ENCODE data around the gene ZNF358.

ZNF358 gene

GRCh38 chr19:7480970-7481255 is 35.0 kb upstream of the ZNF358 start:
- TF ChIP-seq CTCF (IDR thresholded peaks at IDR 0.05; ENCODE audit: low read depth, low read length), result no peak
- H3K4me3 ChIP-seq (ENCODE audit: low read depth, low read length), result no peak overlapping the region

- H3K4me3 ChIP-seq (ENCODE audit: low read depth, low read length), result no peak overlapping the region
- no peak for TF ChIP-seq CTCF (IDR thresholded peaks at IDR 0.05; ENCODE audit: low read depth, low read length)
Observed at GRCh38 chr19:7482584-7483439, 33.1 kb upstream of the ZNF358 start.

- no peak overlapping the region for H3K4me3 ChIP-seq (ENCODE audit: low read depth, low read length)
- TF ChIP-seq CTCF (IDR thresholded peaks at IDR 0.05; ENCODE audit: low read depth, low read length), result no peak
Observed at GRCh38 chr19:7483720-7484201, 32.1 kb upstream of the ZNF358 start.

- TF ChIP-seq CTCF (IDR thresholded peaks at IDR 0.05; ENCODE audit: low read depth, low read length), result no peak
- no peak overlapping the region for H3K4me3 ChIP-seq (ENCODE audit: low read depth, low read length)
Observed at GRCh38 chr19:7486923-7487322, 29.0 kb upstream of the ZNF358 start.

GRCh38 chr19:7488736-7489353 is 27.1 kb upstream of the ZNF358 start, which contains the start of gene PEX11G:
TSS of gene PEX11G (minus strand) at chr19:7489035. CDS start at chr19:7489010, 25 bp downstream.
- no peak for TF ChIP-seq CTCF (IDR thresholded peaks at IDR 0.05; ENCODE audit: low read depth, low read length)
- peak within 1 kb of the TSS; percentile 59 for H3K4me3 ChIP-seq (ENCODE audit: low read depth, low read length)

GRCh38 chr19:7489609-7490044 is 26.3 kb upstream of the ZNF358 start:
- H3K4me3 ChIP-seq (ENCODE audit: low read depth, low read length), result no peak overlapping the region
- no peak for TF ChIP-seq CTCF (IDR thresholded peaks at IDR 0.05; ENCODE audit: low read depth, low read length)

- H3K4me3 ChIP-seq (ENCODE audit: low read depth, low read length), result no peak overlapping the region
- no peak for TF ChIP-seq CTCF (IDR thresholded peaks at IDR 0.05; ENCODE audit: low read depth, low read length)
Observed at GRCh38 chr19:7492142-7492541, 23.8 kb upstream of the ZNF358 start.

Measured in WI38 (cell line).